IPS-20b (cell line): ENCODE results near the gene SMIM17.

Source experiments
- H3K27ac ChIP-seq: one replicate; pipeline ENCODE4 v1.5.1; 2013; ENCODE audit warnings: low read length
- H3K27me3 ChIP-seq: 2 replicates; pipeline ENCODE4 v1.6.1; 2013; ENCODE audit warnings: mild to moderate bottlenecking, low read length, inconsistent platforms; ENCODE audit not compliant: insufficient read depth
- H3K36me3 ChIP-seq: 2 replicates; pipeline ENCODE4 v1.6.1; 2013; ENCODE audit warnings: low read depth, mild to moderate bottlenecking, inconsistent platforms, low read length, moderate library complexity; ENCODE audit not compliant: insufficient read depth
- H3K4me1 ChIP-seq: 2 replicates; pipeline ENCODE4 v1.6.1; 2013; ENCODE audit warnings: mild to moderate bottlenecking, control low read depth, inconsistent platforms, low read length, moderate library complexity; ENCODE audit not compliant: insufficient read depth
- H3K4me3 ChIP-seq: 2 replicates; pipeline ENCODE4 v1.5.1; 2013; ENCODE audit warnings: mild to moderate bottlenecking, low read length, inconsistent platforms
- H3K9ac ChIP-seq: 2 replicates; pipeline ENCODE4 v1.6.1; 2013; ENCODE audit warnings: low read depth, mild to moderate bottlenecking, inconsistent platforms, low read length, moderate library complexity
- H3K9me3 ChIP-seq: 2 replicates; pipeline ENCODE4 v1.6.1; 2013; ENCODE audit warnings: mild to moderate bottlenecking, low read depth, low read length, inconsistent platforms; ENCODE audit not compliant: insufficient read depth

Gene SMIM17

DNA sequence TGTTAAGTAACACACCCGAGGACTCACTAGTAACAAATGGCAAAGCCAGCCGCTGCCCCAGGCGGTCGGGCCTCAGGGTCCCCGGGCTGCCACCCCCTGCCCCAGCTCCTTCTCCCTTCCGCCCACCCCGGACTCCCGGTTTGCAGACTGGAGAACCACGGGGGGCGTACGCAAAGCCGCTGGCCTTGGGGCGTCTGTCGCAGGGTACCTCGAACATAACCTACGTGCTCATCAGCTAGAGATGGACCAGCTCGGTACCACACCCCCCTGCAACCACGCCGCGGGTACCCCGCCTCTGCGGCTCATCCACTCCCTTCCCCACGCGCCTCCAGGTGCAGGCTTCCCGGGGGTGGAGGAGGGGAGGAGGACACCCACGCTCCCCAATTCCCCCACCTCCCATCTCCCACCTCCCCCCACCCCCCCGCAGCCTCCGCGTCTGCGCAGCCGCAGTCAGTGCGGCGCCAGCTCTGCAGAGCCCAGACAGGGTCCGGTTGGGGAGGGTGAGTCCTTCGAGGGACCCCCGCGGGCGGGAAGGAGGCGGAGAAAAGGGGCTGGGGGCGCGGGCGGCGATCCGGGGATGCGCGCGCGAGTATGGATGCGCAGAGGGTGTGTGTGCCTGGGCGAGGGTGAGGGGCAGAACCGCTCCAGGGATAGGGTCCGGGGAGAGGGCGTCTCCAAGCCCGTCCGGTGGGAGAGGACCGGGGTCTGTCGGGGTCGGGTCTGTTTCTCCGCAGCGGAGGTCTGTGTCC is at the start of gene SMIM17:
Gene SMIM17 (plus strand): TSS at position 449 of the 749 bp plus-strand sequence. CDS start 2,509 bp downstream, outside the sequence.
- Histone ChIP-seq H3K36me3 (no peaks in the 10 kb centered on the region), H3K4me3 (no peak within 1 kb of the TSS), H3K9ac (no peak within 1 kb of the TSS), H3K27me3 (no peaks in the 10 kb centered on the region), H3K9me3 (peaks cover 86% of the 10 kb centered on the region), H3K27ac (no peak within 1 kb of the TSS), H3K4me1 (no peaks in the 10 kb centered on the region)

DNA sequence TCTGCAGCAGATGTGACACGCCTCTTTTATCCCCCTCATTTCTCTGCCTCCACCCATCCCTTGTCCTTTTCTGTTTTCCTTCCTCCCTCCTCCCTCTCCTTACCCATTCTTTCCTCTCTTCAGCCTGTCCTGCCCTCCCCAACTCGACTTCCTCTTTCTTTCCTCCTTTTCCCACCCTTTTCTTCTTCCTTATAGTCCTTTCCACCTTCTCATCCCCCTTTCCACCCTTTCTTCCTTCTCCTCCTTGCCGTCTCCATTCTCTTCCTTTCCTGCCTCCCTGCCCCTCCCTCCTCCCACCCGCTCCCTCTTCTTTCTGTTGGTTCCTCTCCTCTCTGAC is 48.5 kb upstream of the SMIM17 start:
- Histone ChIP-seq H3K4me1 (peaks cover 3% of the 10 kb centered on the region; the same call in 1 of the 2 replicates), H3K36me3 (peaks cover 12% of the 10 kb centered on the region), H3K27ac (no peak overlapping the region), H3K27me3 (no peaks in the 10 kb centered on the region), H3K9ac (no peak overlapping the region), H3K9me3 (peaks cover 26% of the 10 kb centered on the region), H3K4me3 (peak overlapping the region; percentile 92)

DNA sequence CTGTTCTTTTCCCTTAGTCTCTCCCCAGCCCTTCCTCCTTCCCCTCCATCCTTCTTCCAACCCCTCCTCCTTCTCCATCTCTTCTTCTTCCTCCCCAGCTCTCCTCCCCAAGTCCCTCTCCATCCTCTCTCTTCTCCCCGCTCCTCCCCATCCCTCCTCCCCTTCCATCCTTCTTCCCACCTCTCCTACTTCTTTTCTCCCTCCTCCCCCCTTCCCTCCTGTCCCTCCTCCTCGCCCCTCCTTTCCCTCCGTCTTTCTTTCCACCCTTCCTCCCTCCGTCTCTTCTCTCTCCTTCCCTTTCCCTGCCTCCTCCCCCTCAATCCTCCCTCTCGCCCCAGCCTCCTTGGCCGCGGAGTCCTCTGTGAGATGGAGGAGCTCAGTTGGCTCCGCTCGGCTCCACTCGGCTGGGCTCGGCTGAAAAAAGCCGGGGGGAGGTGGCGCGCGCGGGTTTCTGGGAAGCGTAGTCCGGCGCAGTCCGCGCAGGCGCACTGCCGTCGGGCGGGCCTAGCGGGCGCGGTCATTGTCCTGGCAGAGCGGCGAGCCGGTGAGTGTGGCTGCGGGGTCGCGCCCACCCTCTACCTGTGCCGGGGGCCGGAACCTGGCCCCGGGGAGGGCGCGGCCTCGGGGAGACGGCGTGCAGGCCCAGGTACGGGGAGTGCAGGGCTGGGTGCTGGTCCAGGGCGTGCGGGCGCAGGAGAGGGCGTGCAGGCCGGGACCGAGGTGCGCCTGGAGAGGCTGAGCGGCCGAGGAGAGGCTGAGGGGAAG is 48.0 kb upstream of the SMIM17 start, which contains the start of gene ZNF71:
Gene ZNF71 (plus strand): TSS at position 520 of the 765 bp plus-strand sequence. CDS start 6,257 bp downstream, outside the sequence.
- H3K4me1 ChIP-seq: peaks cover 3% of the 10 kb centered on the region; the same call in 1 of the 2 replicates
- H3K4me3 ChIP-seq: peak within 1 kb of the TSS; percentile 92
- H3K9me3 ChIP-seq: peaks cover 20% of the 10 kb centered on the region
- H3K27me3 ChIP-seq: no peaks in the 10 kb centered on the region
- H3K36me3 ChIP-seq: peaks cover 12% of the 10 kb centered on the region
- H3K27ac ChIP-seq: peak within 1 kb of the TSS; percentile 56
- peak within 1 kb of the TSS; percentile 89 for H3K9ac ChIP-seq

DNA sequence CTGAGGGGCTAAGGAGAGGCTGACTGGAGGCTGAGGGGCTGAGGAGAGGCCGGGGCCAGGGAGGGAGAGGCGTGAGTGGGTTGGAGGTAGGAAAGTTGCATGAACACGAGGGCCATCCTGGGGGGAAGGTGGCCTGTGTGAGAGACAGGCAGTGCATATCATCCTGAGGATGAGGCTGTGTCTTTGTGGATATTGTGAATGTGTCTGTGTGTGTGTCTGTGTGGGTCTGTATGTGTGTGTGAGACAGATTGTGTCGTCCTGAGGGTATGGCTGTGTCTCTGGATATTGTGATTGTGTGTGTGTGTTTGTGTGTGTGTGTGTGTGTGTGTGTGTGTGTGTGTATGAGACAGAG is 47.4 kb upstream of the SMIM17 start:
- Histone ChIP-seq H3K36me3 (peaks cover 12% of the 10 kb centered on the region), H3K27me3 (no peaks in the 10 kb centered on the region), H3K27ac (peak overlapping the region; percentile 56), H3K9me3 (peaks cover 14% of the 10 kb centered on the region), H3K4me3 (peak overlapping the region; percentile 92), H3K4me1 (peaks cover 3% of the 10 kb centered on the region; the same call in 1 of the 2 replicates), H3K9ac (peak overlapping the region; percentile 89)

DNA sequence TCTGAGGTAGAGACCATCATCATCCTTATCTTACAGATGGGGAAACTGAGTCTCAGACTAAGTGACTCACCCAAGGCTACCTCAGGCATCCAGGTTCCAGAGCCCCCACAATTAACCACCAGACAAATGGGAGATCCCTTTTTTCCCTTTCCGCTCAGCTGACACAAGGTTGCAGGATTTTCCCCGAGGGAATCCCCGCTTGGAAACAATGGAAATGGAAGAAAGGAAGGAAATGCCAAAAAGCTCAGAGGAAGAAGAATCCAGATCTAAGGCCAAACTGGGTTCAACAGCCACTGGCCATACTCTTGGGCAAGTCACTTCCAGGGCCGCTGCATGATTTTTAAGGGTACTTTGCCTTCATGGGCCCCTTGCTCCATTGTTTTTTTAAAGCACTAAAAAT is 46.3 kb upstream of the SMIM17 start:
- Histone ChIP-seq H3K36me3 (peaks cover 22% of the 10 kb centered on the region), H3K27ac (no peak overlapping the region), H3K9ac (no peak overlapping the region), H3K27me3 (no peaks in the 10 kb centered on the region), H3K9me3 (peaks cover 16% of the 10 kb centered on the region), H3K4me1 (peaks cover 3% of the 10 kb centered on the region; the same call in 1 of the 2 replicates), H3K4me3 (no peak overlapping the region)

DNA sequence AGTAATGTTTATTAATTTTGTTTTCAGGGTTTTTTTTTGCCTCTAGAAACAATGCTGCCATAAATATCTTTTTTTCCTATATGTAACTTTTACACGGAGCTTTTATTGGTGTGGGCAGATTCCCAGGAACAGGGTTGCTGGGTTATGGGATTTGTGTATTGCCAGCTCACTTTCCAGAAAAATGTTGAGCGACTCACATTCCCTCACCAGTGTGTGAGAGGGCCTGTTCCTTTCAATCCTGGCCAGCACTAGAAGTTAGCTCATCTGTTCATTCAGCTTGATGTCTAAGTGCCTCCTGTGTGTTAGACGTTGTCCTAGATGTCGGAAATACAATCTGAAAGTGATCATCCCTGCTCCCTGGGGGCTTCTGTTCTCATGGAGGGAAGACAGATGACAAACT is 45.3 kb upstream of the SMIM17 start:
- no peak overlapping the region for H3K9ac ChIP-seq
- no peak overlapping the region for H3K27ac ChIP-seq
- peaks cover 32% of the 10 kb centered on the region for H3K36me3 ChIP-seq
- peaks cover 15% of the 10 kb centered on the region for H3K9me3 ChIP-seq
- H3K4me3 ChIP-seq: no peak overlapping the region
- no peaks in the 10 kb centered on the region for H3K27me3 ChIP-seq
- H3K4me1 ChIP-seq: peaks cover 3% of the 10 kb centered on the region; the same call in 1 of the 2 replicates

DNA sequence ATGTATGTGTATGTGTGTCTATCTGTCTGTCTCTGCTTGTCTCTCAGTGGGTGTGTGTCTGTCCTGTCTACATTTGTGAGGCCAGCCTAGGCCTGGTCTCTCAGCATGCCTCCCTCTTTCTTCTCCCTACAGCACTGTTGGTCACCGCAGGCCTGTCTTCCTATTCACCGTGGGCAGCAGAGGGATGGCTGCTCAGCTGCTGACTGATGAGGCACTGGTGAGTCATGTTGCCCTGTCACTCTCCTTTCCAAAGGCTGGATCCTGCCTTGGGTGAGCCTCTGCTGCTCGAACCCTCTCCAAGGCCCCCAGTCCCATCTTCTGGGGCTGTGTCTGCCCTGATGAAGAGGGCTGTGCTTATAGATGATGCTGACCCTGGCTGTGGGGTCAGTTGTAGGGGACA is 41.6 kb upstream of the SMIM17 start:
- Histone ChIP-seq H3K27me3 (no peaks in the 10 kb centered on the region), H3K9me3 (peaks cover 46% of the 10 kb centered on the region), H3K9ac (no peak overlapping the region), H3K4me3 (no peak overlapping the region), H3K27ac (no peak overlapping the region), H3K4me1 (no peaks in the 10 kb centered on the region), H3K36me3 (peaks cover 39% of the 10 kb centered on the region)

DNA sequence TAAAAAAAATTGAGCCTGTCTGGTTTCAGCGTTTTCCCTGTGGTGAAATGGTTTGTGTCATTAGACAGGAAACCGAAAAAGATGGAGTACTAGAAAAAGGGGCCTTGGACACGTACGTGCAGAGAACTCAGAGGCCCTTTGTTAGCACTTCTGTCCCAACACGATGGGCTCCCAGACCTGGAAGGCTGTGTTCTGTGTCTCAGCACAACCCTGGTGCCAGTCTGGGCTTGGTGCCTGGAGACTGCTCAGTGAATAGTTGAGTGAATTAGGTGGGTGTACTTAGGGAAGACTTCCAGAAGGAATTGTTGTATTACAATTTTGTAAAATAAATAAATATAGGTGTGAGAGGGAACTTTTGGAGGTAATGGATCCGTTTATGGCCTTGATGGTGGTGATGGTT is 39.1 kb upstream of the SMIM17 start:
- H3K9me3 ChIP-seq: peaks cover 71% of the 10 kb centered on the region
- H3K36me3 ChIP-seq: peaks cover 27% of the 10 kb centered on the region

DNA sequence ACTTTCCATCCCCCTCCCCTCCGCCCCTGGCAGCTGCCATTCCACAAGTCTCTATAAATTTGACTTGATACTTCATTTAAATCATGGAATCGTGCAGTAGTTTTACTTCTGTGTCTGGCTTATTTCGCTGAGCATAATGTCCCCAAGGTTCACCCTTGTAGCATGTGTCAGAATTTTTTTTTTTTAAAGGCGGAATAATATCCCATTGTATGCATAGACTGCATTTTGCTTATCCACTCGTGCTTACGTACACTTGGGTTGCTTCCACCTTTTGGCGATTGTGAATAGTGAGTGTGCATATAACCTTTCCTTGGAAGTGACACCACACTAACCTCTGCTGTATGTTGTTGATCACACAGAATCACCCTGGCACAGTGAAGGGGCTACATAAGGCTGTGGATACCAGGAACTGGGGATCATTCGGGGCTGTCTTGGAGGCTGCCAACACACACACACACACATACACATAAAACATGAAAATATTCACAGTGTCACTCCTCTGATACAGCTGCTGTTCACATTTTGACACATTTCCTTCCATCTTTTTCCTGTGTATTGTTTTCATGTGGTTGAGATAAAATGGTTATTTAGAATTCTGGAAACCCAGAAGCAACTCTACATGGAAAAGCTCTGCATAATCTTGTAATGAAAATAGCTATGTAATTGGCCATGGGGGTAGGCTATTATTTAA is 34.5 kb upstream of the SMIM17 start:
- H3K27me3 ChIP-seq: no peaks in the 10 kb centered on the region
- H3K9ac ChIP-seq: no peak overlapping the region
- peaks cover 96% of the 10 kb centered on the region for H3K9me3 ChIP-seq
- no peaks in the 10 kb centered on the region for H3K4me1 ChIP-seq
- H3K27ac ChIP-seq: no peak overlapping the region
- H3K4me3 ChIP-seq: no peak overlapping the region
- H3K36me3 ChIP-seq: peaks cover 3% of the 10 kb centered on the region; the same call in 1 of the 2 replicates

More for the DNA sequence above, 39.1 kb upstream of the SMIM17 start:
- Histone ChIP-seq H3K27ac (no peak overlapping the region), H3K9ac (no peak overlapping the region), H3K27me3 (no peaks in the 10 kb centered on the region), H3K4me3 (no peak overlapping the region), H3K4me1 (no peaks in the 10 kb centered on the region)

DNA sequence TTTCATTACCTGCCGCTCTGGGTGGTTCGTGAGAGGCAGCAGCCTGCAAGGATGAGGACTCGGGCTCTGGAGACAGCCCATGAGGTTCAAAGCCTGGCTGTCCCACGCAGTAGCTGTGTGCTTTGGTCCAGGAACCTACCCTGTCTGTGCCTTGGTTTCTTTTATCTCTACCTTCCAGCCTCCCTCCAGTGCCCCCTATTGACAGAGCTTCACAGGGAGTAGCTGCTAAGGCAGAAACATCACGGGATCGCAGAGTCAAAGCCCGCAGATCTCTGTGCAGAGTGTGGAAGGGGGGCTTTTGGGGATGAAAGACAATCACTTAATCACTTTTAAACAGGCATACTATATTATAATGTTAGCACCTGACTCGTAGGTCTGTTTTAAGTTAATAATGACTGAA is 31.7 kb upstream of the SMIM17 start:
- H3K27me3 ChIP-seq: no peaks in the 10 kb centered on the region
- H3K36me3 ChIP-seq: peaks cover 4% of the 10 kb centered on the region; the same call in 1 of the 2 replicates
- H3K4me1 ChIP-seq: no peaks in the 10 kb centered on the region
- H3K9ac ChIP-seq: no peak overlapping the region
- H3K4me3 ChIP-seq: no peak overlapping the region
- peaks cover 96% of the 10 kb centered on the region for H3K9me3 ChIP-seq
- no peak overlapping the region for H3K27ac ChIP-seq

DNA sequence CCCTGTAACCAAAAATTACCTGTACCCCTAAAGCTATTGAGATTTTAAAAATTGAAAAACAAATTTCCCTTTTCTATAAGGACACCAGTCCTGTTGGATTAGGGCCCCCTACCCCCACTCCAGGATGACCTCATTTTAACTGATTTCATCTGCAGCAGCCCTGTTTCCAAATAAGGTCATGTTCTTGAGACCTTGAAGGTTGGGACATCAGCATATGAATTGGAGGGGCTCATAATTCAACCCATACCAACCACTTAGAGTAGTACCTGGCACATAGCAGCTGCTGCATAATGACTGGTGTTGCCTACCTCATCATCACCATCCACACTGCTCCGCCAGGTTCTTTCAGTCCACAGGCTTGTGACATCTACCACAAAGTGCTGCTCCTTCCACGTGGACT is 30.2 kb upstream of the SMIM17 start:
- H3K4me1 ChIP-seq: no peaks in the 10 kb centered on the region
- H3K36me3 ChIP-seq: peaks cover 10% of the 10 kb centered on the region; the same call in 1 of the 2 replicates
- H3K9me3 ChIP-seq: peaks cover 96% of the 10 kb centered on the region
- no peak overlapping the region for H3K9ac ChIP-seq
- H3K27ac ChIP-seq: no peak overlapping the region
- no peaks in the 10 kb centered on the region for H3K27me3 ChIP-seq
- H3K4me3 ChIP-seq: no peak overlapping the region
